Measurements from ENCODE around the gene OGDH. TPM values are rescaled to one million over a fixed set of nuclear protein-coding genes. Genes with fewer than 3 reads are reported as not detected.

OGDH gene
- total and polyA plus RNA-seq, 2 of the 13 experiments (the other 11 are each of a cell fraction or from before 2014, with no cell fraction given) = 17.4 to 25.4 TPM

DNA sequence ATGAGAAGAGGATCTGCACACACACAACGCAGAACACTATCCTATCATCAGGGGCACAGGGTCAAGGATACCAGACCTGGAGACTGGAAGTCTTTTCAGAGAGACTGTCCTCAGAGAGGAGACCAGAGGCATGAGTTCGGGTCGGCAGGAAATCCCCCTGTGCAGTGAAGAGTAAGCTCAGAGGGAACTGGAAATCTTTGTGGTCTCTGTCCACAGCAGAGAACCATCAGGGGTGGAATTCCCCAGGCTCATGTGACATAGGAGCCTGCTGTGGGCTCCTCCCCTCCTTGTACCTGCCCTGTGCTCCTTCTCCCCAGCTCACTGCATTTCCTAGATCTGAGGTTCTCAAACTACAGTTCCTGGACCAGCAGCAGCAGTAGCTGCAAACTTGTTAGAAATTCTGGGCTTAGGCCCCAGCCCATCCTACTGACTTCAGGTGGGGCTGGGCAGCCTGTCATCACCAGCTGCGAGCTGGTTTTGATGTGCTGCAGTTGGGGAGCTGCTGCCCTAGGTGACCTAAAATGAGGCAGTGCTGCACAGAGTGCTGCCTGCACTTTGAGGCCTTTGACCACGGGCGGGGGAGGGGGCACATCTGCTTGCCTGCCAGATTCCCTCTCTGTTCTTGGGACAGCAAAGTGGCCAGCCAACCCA, 144.6 kb downstream of the OGDH start (continued):
- TF ChIP-seq, protein P1, sequence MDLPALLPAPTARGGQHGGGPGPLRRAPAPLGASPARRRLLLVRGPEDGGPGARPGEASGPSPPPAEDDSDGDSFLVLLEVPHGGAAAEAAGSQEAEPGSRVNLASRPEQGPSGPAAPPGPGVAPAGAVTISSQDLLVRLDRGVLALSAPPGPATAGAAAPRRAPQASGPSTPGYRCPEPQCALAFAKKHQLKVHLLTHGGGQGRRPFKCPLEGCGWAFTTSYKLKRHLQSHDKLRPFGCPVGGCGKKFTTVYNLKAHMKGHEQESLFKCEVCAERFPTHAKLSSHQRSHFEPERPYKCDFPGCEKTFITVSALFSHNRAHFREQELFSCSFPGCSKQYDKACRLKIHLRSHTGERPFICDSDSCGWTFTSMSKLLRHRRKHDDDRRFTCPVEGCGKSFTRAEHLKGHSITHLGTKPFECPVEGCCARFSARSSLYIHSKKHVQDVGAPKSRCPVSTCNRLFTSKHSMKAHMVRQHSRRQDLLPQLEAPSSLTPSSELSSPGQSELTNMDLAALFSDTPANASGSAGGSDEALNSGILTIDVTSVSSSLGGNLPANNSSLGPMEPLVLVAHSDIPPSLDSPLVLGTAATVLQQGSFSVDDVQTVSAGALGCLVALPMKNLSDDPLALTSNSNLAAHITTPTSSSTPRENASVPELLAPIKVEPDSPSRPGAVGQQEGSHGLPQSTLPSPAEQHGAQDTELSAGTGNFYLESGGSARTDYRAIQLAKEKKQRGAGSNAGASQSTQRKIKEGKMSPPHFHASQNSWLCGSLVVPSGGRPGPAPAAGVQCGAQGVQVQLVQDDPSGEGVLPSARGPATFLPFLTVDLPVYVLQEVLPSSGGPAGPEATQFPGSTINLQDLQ (CRISPR knock-in tag; IDR thresholded peaks at IDR 0.05) = no peak
- no peak for TF ChIP-seq NCOA2 (CRISPR knock-in tag; IDR thresholded peaks at IDR 0.05)
- no peak for TF ChIP-seq ZNF331 (CRISPR knock-in tag; IDR thresholded peaks at IDR 0.05)
- TF ChIP-seq, protein P2, sequence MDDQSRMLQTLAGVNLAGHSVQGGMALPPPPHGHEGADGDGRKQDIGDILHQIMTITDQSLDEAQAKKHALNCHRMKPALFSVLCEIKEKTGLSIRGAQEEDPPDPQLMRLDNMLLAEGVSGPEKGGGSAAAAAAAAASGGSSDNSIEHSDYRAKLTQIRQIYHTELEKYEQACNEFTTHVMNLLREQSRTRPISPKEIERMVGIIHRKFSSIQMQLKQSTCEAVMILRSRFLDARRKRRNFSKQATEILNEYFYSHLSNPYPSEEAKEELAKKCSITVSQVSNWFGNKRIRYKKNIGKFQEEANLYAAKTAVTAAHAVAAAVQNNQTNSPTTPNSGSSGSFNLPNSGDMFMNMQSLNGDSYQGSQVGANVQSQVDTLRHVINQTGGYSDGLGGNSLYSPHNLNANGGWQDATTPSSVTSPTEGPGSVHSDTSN (CRISPR knock-in tag; IDR thresholded peaks at IDR 0.05; ENCODE audit: borderline replicate concordance) = no peak
- TF ChIP-seq, protein P3, sequence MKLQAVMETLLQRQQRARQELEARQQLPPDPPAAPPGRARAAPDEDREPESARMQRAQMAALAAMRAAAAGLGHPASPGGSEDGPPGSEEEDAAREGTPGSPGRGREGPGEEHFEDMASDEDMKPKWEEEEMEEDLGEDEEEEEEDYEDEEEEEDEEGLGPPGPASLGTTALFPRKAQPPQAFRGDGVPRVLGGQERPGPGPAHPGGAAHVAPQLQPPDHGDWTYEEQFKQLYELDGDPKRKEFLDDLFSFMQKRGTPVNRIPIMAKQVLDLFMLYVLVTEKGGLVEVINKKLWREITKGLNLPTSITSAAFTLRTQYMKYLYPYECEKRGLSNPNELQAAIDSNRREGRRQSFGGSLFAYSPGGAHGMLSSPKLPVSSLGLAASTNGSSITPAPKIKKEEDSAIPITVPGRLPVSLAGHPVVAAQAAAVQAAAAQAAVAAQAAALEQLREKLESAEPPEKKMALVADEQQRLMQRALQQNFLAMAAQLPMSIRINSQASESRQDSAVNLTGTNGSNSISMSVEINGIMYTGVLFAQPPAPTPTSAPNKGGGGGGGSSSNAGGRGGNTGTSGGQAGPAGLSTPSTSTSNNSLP (IDR thresholded peaks at IDR 0.05; ENCODE audit: low read depth, low read length) = no peak
- no peak for TF ChIP-seq ZNF253 (CRISPR knock-in tag; IDR thresholded peaks at IDR 0.05; ENCODE audit: borderline replicate concordance)
- no peak for TF ChIP-seq YY1 (IDR thresholded peaks at IDR 0.05; ENCODE audit: insufficient read depth, insufficient replicate concordance, low read depth, low read length)
